K562 (cell line): ENCODE measurements around the gene CHD6.

Source experiments
- COPS2 ChIP-seq: fragments of 450-650 bp; conservative IDR thresholded peaks from 2 replicates; pipeline ENCODE4 v1.6.1; 2016; ENCODE audit warnings: mild to moderate bottlenecking, moderate library complexity
- FOSL1 ChIP-seq: fragments of 200-800 bp; sonication (Bioruptor generic); conservative IDR thresholded peaks from 2 replicates; pipeline ENCODE4 v1.6.1; 2016; ENCODE audit warnings: missing genetic modification characterization, missing compliant biosample characterization
- NFYB ChIP-seq: IDR thresholded peaks from 2 replicates; pipeline ENCODE4 v1.6.1; 2011; ENCODE audit warnings: mild to moderate bottlenecking, moderate library complexity; ENCODE audit not compliant: insufficient read length; ENCODE audit errors: extremely low read depth
- RBM34 ChIP-seq: fragments of 200-400 bp; formaldehyde crosslinking; IDR thresholded peaks from 2 replicates; pipeline ENCODE4 v1.6.1; 2018; ENCODE audit warnings: low read length, borderline replicate concordance; ENCODE audit not compliant: insufficient read depth

- TF ChIP-seq FOSL1 (tag) (no peak), NFYB (no peak), RBM34 (no peak), COPS2 (no peak)
Observed at GRCh38 chr20:41615676-41616075, 2.5 kb downstream of the CHD6 start.
